Type B pancreatic cell (in vitro differentiated cells): ENCODE data around the gene RPS6KA4. TPM values are rescaled to one million over a fixed set of nuclear protein-coding genes. Genes with fewer than 3 reads are reported as not detected.

Source experiments
- DNase-seq: peaks from one replicate; pipeline ENCODE4 v3.0.0; 2021; ENCODE audit warnings: mixed read lengths; ENCODE audit not compliant: unreplicated experiment; ENCODE audit errors: extremely low spot score
- H3K27ac Mint-ChIP-seq: 2 replicates; pipeline ENCODE4 v1.8.0; 2021; ENCODE audit warnings: mild to moderate bottlenecking, mixed read lengths
- H3K27me3 Mint-ChIP-seq: 2 replicates; pipeline ENCODE4 v1.8.0; 2021; ENCODE audit warnings: mixed read lengths
- H3K36me3 Mint-ChIP-seq: 2 replicates; pipeline ENCODE4 v1.8.0; 2021; ENCODE audit warnings: mixed read lengths
- H3K4me1 Mint-ChIP-seq: one replicate; pipeline ENCODE4 v1.8.0; 2021; ENCODE audit warnings: mixed read lengths; ENCODE audit not compliant: unreplicated experiment
- H3K4me3 Mint-ChIP-seq: 2 replicates; pipeline ENCODE4 v1.8.0; 2021; ENCODE audit warnings: mild to moderate bottlenecking, mixed read lengths
- H3K9me3 Mint-ChIP-seq: 2 replicates; pipeline ENCODE4 v1.8.0; 2021; ENCODE audit warnings: mixed read lengths
- total RNA-seq: library from RNA; stranded (reverse); gene quantifications from 2 replicates; pipeline ENCODE4 v1.2.1, GENCODE V29; 2021; ENCODE audit warnings: low replicate concordance
- TF ChIP-seq, protein P1 (sequence below): fragments of 200-600 bp; sonication (generic); conservative IDR thresholded peaks from 2 replicates; pipeline ENCODE4 v1.5.0; 2021; ENCODE audit warnings: antibody characterized with exemption, mild to moderate bottlenecking

RPS6KA4 gene
- total RNA-seq, 1 donor from 2014 or later: 26.4 TPM

DNA sequence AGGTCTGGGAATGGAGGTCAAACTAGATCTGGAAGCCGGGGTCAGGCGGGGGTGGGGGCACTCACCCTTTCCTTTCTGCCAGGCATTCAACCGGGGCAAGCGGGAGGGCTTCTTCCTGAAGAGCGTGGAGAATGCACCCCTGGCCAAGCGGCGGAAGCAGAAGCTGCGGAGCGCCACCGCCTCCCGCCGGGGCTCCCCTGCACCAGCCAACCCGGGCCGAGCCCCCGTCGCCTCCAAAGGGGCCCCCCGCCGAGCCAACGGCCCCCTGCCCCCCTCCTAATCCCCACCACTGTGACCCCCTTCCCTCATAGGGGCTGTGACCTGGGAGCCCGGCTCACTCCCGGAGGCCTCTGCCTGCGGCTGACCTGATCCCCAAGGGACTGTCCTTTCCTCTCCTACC lies 12.2 kb downstream of the RPS6KA4 start:
- no peak overlapping the region for H3K4me3 Mint-ChIP-seq
- H3K9me3 Mint-ChIP-seq: peaks cover 6% of the 10 kb centered on the region
- TF ChIP-seq, protein P1, sequence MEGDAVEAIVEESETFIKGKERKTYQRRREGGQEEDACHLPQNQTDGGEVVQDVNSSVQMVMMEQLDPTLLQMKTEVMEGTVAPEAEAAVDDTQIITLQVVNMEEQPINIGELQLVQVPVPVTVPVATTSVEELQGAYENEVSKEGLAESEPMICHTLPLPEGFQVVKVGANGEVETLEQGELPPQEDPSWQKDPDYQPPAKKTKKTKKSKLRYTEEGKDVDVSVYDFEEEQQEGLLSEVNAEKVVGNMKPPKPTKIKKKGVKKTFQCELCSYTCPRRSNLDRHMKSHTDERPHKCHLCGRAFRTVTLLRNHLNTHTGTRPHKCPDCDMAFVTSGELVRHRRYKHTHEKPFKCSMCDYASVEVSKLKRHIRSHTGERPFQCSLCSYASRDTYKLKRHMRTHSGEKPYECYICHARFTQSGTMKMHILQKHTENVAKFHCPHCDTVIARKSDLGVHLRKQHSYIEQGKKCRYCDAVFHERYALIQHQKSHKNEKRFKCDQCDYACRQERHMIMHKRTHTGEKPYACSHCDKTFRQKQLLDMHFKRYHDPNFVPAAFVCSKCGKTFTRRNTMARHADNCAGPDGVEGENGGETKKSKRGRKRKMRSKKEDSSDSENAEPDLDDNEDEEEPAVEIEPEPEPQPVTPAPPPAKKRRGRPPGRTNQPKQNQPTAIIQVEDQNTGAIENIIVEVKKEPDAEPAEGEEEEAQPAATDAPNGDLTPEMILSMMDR: no peak
- H3K4me1 Mint-ChIP-seq: peaks cover 5% of the 10 kb centered on the region
- peaks cover 10% of the 10 kb centered on the region for H3K36me3 Mint-ChIP-seq
- no peak overlapping the region for H3K27ac Mint-ChIP-seq
- no peaks in the 10 kb centered on the region for H3K27me3 Mint-ChIP-seq
- no peak for DNase-seq

DNA sequence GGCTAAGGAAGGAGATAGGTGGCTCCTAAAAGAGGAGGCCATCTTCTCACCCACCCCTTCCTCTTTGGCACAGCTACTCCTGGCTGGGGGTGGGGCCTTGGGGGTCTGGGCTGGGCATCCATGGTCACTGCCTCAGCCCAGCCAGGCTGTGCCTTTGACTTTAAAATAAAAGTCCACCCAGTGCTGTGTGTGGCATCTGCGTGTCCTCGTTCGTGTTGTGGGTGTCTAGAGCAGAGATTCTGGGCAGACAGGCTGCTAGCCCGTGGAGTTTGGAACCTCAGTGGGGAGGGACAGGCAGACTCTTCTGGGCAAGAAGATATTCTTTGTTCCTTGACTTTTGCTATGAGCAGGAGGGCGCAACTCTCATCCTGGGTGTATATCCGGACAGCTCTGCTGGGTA lies 13.1 kb downstream of the RPS6KA4 start:
- TF ChIP-seq, protein P1: no peak
- peaks cover 3% of the 10 kb centered on the region for H3K36me3 Mint-ChIP-seq
- H3K27me3 Mint-ChIP-seq: no peaks in the 10 kb centered on the region
- no peak for DNase-seq
- H3K4me1 Mint-ChIP-seq: no peaks in the 10 kb centered on the region
- no peak overlapping the region for H3K4me3 Mint-ChIP-seq
- no peaks in the 10 kb centered on the region for H3K9me3 Mint-ChIP-seq
- no peak overlapping the region for H3K27ac Mint-ChIP-seq

DNA sequence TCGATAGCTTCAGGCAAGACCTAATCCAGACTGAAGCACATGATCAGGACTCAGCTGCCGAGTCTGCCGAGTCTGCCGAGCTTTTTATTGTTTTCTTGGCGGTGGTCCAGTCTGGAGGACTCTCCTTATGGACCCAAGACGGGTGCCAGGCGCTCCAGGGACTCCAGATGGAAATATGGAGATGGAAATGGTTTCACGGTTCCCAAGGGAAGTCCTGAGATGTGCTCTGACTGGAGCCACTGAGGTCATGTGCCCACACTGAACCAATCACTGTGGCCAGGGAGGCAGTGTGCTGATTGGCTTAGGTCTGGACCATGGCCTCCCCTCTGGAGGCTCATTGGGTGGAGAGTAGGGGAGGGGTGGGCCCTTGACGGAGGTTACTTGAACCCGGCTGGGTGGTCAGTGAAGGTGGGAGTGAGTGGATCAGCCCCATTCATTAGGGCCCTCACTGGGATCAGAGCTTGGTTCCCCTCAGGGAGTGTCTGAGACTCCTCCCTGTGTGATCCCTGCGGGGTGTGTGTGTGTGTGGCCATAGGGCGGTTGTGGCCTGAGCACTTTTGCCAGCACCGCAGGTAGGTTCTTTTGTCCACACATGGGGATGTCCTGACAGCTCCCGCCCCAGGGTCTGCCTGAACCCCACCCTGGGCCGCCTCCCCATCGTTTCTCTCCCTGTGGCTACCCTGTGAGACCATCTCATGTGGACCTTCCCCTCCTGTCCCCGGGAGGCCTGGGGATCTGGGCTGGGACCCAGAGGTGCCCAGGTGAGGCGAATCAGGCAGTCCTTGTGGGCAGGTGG lies 14.0 kb downstream of the RPS6KA4 start:
- H3K4me3 Mint-ChIP-seq: no peak overlapping the region
- H3K27me3 Mint-ChIP-seq: no peaks in the 10 kb centered on the region
- peaks cover 3% of the 10 kb centered on the region for H3K36me3 Mint-ChIP-seq
- DNase-seq: no peak
- H3K9me3 Mint-ChIP-seq: no peaks in the 10 kb centered on the region
- H3K27ac Mint-ChIP-seq: no peak overlapping the region
- TF ChIP-seq, protein P1: no peak
- no peaks in the 10 kb centered on the region for H3K4me1 Mint-ChIP-seq

DNA sequence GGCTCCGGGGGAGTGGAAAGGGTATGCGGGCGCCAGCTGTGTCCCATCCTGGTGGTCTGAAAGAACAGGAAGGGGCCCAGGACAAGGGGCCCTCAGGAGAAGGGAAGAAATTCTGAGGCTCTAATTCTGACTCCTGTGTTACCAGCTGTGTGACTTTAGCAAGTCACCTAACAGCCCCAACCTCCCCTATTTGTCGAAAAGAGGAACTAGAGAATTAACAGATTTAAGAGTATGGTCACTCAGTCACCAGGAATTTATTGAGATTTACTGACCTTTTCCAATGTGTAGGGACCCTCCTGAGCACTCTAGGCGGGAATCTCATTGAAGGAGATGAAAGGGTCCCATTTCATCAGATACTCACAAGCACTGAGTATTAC lies 14.6 kb downstream of the RPS6KA4 start:
- TF ChIP-seq, protein P1: no peak
- DNase-seq: no peak
- no peak overlapping the region for H3K27ac Mint-ChIP-seq
- no peak overlapping the region for H3K4me3 Mint-ChIP-seq
- no peaks in the 10 kb centered on the region for H3K4me1 Mint-ChIP-seq
- H3K36me3 Mint-ChIP-seq: peaks cover 3% of the 10 kb centered on the region
- no peaks in the 10 kb centered on the region for H3K9me3 Mint-ChIP-seq
- H3K27me3 Mint-ChIP-seq: no peaks in the 10 kb centered on the region

DNA sequence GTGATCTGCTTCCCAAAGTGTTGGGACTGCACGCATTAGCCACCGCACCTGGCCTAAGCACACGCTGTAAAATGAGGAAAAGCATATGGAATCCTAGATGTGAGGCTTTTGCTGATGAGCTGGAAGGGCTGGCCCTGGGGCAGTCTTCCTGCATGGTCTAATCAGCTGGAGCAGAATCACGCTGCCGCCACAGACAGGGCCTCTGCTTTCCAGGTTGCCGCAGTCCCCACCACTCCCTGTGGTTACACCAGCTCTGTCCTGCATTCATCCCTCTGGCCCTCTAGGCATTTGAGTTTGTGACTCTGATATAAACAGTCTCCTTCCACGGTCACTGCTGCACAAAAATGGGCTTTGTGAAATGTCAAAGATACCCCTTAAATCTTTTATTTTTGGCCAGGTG lies 17.1 kb downstream of the RPS6KA4 start:
- H3K4me1 Mint-ChIP-seq: no peaks in the 10 kb centered on the region
- no peaks in the 10 kb centered on the region for H3K27me3 Mint-ChIP-seq
- H3K27ac Mint-ChIP-seq: no peak overlapping the region
- TF ChIP-seq, protein P1: no peak
- H3K36me3 Mint-ChIP-seq: no peaks in the 10 kb centered on the region
- no peak overlapping the region for H3K4me3 Mint-ChIP-seq
- no peaks in the 10 kb centered on the region for H3K9me3 Mint-ChIP-seq
- no peak for DNase-seq
